ENCODE results near the gene COA1. TPM values are rescaled to one million over a fixed set of nuclear protein-coding genes. Genes with fewer than 3 reads are reported as not detected.

COA1 gene
- total and polyA plus RNA-seq, 9 of the 15 experiments (the other 6 are each of a cell fraction or from before 2014, with no cell fraction given) = 98.9 to 463 (median 181) TPM

DNA sequence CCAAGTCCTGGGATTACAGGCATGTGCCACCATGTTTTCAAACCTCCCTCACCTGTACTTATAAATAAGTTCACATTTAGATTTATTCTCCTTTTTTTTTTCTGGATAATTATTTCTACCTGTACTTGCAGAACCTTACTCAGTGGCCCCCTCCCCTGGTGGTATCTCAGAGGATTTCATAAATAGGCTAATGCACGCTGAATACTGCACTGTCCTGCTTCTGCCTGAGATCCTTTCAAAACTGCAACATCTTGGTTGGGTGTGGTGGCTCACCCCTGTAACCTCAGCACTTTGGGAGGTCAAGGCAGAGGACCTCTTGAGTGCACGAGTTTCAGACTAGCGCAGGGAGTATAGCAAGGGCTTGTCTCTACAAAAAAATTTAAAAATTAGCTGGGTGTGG is 24.5 kb upstream of the COA1 start (continued):
- no peak for TF ChIP-seq TAF1 (IDR thresholded peaks at IDR 0.05; ENCODE audit: control insufficient read depth, extremely low read depth, insufficient read depth, low read length, severe bottlenecking)
- TF ChIP-seq ZNF311 (CRISPR knock-in tag; IDR thresholded peaks at IDR 0.05) = no peak
- TF ChIP-seq ZNF77 (CRISPR knock-in tag; IDR thresholded peaks at IDR 0.05) = no peak

DNA sequence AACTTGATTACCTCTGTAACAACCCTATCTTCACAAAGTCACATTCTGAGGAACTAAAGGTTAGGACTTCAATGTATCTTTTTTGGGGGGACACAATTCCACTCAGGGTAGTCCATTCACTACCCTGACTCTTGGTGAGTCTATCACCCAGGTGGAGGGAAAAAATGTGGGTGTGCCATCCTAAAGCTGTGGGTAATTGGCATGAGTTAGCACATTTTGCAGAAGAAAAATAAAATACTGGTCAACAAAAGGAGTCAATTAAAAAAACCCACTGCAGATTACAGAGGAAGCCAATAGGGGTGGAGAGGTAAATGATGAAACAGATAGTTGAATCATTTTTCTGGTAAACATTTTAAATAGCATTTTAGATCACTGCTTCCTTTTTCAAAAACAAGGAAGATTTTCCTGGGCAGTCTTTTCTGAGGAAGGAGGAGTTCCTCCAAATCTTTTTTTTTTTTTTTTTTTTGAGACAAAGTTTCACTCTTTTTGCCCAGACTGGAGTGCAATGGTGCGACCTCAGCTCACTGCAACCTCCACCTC is 24.0 kb upstream of the COA1 start:
- H3K4me1 ChIP-seq (replicated peaks in 1 of 2; ENCODE audit: control insufficient read depth in 2 of 2, insufficient read depth in 2 of 2, low read length in 2 of 2) = peaks cover 46 to 51% of the 10 kb centered on the region in 2 experiments
- 88% methylated on average over 1 of the region's 1 CpG for WGBS (ENCODE audit: insufficient coverage, low coverage, missing lambda C conversion rate)
- ChIA-PET POLR2A (no interaction called here), CTCF (ENCODE audit: low intra/inter-chr PET ratio) (no interaction called here)
- DNase-seq (ENCODE audit: extremely low read depth in 1 of 4, low spot score in 3 of 4) = no peak
- 0 out of 2 replicates have a peak, but pooled peaks have one; percentile 17 for TF ChIP-seq NFE2 (IDR thresholded peaks at IDR 0.05; ENCODE audit: low read depth)
- TF ChIP-seq C11orf30 (IDR thresholded peaks at IDR 0.05; ENCODE audit: low read depth) = peak; percentile 21; the same call in 1 of the 2 replicates
- peak; percentile 10; the same call in 1 of the 2 replicates for TF ChIP-seq MAFF (IDR thresholded peaks at IDR 0.05; ENCODE audit: low read length)
- 0 out of 2 replicates have a peak, but pooled peaks have one; percentile 21 for TF ChIP-seq ZNF316 (IDR thresholded peaks at IDR 0.05)
- no peak for TF ChIP-seq KLF1 (tag; IDR thresholded peaks at IDR 0.05)
- no peak for TF ChIP-seq ZNF699 (CRISPR knock-in tag; IDR thresholded peaks at IDR 0.05; ENCODE audit: insufficient replicate concordance)
- TF ChIP-seq ZNF644 (tag; IDR thresholded peaks at IDR 0.05; ENCODE audit: low read depth) = no peak
- TF ChIP-seq MAFG (tag; conservative IDR thresholded peaks at IDR 0.05) = 0 out of 2 replicates have a peak, but pooled peaks have one; percentile 34
- no peak overlapping the region for H3K27ac ChIP-seq (ENCODE audit: extremely low read depth, low read depth, low read length)
- in situ Hi-C loops (cut with MboI) = no loop called here
- H3K9ac ChIP-seq (ENCODE audit: insufficient read depth in 1 of 2, low read depth in 2 of 2, low read length in 2 of 2) = no peak overlapping the region
- ATAC-seq = no peak
- no peaks in the 10 kb centered on the region for H3K36me3 ChIP-seq (ENCODE audit: control insufficient read depth, insufficient read depth, low read length)
- H3K9me1 ChIP-seq (ENCODE audit: control insufficient read depth, insufficient read depth, low read length) = no peaks in the 10 kb centered on the region
- H2AFZ ChIP-seq (ENCODE audit: low read depth, low read length) = no peak overlapping the region
- no peaks in the 10 kb centered on the region for H4K20me1 ChIP-seq (replicated peaks; ENCODE audit: control insufficient read depth, insufficient read depth, low read length)
- H3K4me3 ChIP-seq = no peak overlapping the region
- intact Hi-C loops (cut with micrococcal nuclease) = no loop called here
- FAIRE-seq = no peak
- no TSS peak for BruUV-seq (replicated peaks)
- H3K9me3 ChIP-seq (replicated peaks; ENCODE audit: control insufficient read depth, insufficient read depth, low read depth, low read length) = no peaks in the 10 kb centered on the region
- H3K27me3 ChIP-seq (ENCODE audit: control insufficient read depth in 2 of 2, insufficient read depth in 2 of 2, low read length in 2 of 2) = no peaks in the 10 kb centered on the region
- H3K79me2 ChIP-seq (ENCODE audit: control insufficient read depth, insufficient read depth, low read length) = no peaks in the 10 kb centered on the region
- no peak overlapping the region for H3K4me2 ChIP-seq (ENCODE audit: insufficient read depth, low read length)
